ENCODE data around the gene JPH4. TPM values are rescaled to one million over a fixed set of nuclear protein-coding genes. Genes with fewer than 3 reads are reported as not detected.

The JPH4 gene
- total RNA-seq, 1 donor from 2014 or later, result 2.0 TPM

DNA sequence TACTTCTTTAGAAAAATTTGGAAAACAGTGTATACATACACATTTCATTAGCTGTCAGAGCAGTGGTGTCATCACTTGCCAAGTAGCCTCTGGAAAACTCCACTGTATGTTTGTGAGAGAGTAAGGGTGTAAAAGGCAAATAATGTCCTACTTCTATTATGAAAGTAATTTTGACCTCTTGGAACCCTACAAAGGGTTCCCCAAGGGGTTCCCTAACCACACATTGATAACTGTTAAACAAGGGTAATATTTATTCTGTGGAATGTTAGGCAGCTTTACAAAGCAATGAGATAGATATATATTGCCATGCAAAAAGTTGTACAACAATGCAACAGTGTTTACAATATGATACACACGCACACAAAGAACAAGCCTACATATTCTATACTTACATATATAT lies 38.9 kb upstream of the JPH4 start:
- Mint-ChIP-seq H3K4me3 (no peak overlapping the region), H3K9me3 (no peaks in the 10 kb centered on the region), H3K36me3 (ENCODE audit: low read depth) (no peaks in the 10 kb centered on the region), H3K4me1 (no peaks in the 10 kb centered on the region), H3K27me3 (peaks cover 14% of the 10 kb centered on the region), H3K27ac (no peak overlapping the region)
- CTCF ChIA-PET, result interaction anchor here (1.3 kb wide), 1 partner anchor 14 kb away, joined by 3 read pairs; no protein-coding TSS in a partner anchor
- TF ChIP-seq, protein P1, sequence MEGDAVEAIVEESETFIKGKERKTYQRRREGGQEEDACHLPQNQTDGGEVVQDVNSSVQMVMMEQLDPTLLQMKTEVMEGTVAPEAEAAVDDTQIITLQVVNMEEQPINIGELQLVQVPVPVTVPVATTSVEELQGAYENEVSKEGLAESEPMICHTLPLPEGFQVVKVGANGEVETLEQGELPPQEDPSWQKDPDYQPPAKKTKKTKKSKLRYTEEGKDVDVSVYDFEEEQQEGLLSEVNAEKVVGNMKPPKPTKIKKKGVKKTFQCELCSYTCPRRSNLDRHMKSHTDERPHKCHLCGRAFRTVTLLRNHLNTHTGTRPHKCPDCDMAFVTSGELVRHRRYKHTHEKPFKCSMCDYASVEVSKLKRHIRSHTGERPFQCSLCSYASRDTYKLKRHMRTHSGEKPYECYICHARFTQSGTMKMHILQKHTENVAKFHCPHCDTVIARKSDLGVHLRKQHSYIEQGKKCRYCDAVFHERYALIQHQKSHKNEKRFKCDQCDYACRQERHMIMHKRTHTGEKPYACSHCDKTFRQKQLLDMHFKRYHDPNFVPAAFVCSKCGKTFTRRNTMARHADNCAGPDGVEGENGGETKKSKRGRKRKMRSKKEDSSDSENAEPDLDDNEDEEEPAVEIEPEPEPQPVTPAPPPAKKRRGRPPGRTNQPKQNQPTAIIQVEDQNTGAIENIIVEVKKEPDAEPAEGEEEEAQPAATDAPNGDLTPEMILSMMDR (IDR thresholded peaks at IDR 0.05), result no peak
- ATAC-seq (ENCODE audit: low read depth), result no peak
- intact Hi-C loops (cut with micrococcal nuclease), result no loop called here
- POLR2A ChIA-PET, result no interaction called here
- DNase-seq, result no peak

DNA sequence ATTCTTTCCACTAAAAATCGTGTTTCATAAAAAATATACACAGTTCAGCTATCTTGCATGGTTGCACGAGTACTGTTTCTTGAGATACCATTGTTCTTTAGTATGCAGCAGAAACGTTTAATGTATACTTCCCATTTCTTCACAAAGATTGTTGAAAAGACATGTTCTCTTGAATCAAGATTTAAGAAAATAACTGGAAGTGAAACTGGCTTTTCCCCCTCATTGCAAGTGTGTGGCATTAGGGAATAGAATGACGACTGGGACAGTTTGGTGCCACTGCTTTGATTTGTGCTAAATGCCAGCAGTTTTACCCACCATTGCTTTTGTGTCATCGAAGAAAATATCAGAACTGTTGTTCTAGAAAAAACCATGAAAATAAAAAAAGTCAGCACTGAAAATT lies 37.3 kb upstream of the JPH4 start:
- TF ChIP-seq, protein P1 (IDR thresholded peaks at IDR 0.05), result no peak
- POLR2A ChIA-PET, result no interaction called here

DNA sequence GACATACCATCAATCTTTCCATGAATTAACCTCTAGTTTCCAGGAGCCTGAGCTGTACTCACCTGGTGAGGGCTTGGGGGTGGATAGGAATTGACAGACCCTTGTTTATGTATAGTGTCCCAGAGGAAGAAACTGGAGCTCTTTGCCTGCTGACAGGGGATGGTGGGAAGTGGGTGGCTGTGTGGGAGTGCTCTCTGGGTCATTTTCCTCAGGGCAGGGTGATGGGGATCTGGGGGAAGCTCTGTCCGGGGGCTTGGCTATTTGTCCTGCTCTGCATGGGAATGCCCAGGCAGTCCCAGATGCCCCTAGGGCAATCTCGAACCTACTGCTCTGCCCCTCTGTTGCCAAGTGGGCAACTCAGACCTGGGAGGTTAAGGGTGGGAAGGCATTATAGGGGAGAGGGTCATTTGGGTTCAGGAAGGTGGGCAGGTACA lies 35.8 kb upstream of the JPH4 start:
- H3K9me3 Mint-ChIP-seq, result no peaks in the 10 kb centered on the region
- intact Hi-C loops (cut with micrococcal nuclease), result no loop called here
- no peaks in the 10 kb centered on the region for H3K4me1 Mint-ChIP-seq
- POLR2A ChIA-PET, result interaction anchor here (0.5 kb wide), 1 partner anchor 192 kb away, joined by 7 read pairs; no protein-coding TSS in a partner anchor
- ATAC-seq (ENCODE audit: low read depth) (no peak), DNase-seq (no peak)
- H3K27me3 Mint-ChIP-seq, result peaks cover 12% of the 10 kb centered on the region
- no peaks in the 10 kb centered on the region for H3K36me3 Mint-ChIP-seq (ENCODE audit: low read depth)
- TF ChIP-seq, protein P1 (IDR thresholded peaks at IDR 0.05), result no peak
- CTCF ChIA-PET, result no interaction called here
- no peak overlapping the region for H3K4me3 Mint-ChIP-seq
- no peak overlapping the region for H3K27ac Mint-ChIP-seq

More for the DNA sequence above, 37.3 kb upstream of the JPH4 start:
- H3K27ac Mint-ChIP-seq, result no peak overlapping the region
- intact Hi-C loops (cut with micrococcal nuclease), result no loop called here
- CTCF ChIA-PET, result interaction anchor here (1.3 kb wide), 1 partner anchor 16 kb away, joined by 3 read pairs; no protein-coding TSS in a partner anchor
- no peak for DNase-seq
- ATAC-seq (ENCODE audit: low read depth), result no peak
- no peaks in the 10 kb centered on the region for H3K4me1 Mint-ChIP-seq
- H3K27me3 Mint-ChIP-seq, result peaks cover 15% of the 10 kb centered on the region
- no peaks in the 10 kb centered on the region for H3K36me3 Mint-ChIP-seq (ENCODE audit: low read depth)
- H3K4me3 Mint-ChIP-seq, result no peak overlapping the region
- no peaks in the 10 kb centered on the region for H3K9me3 Mint-ChIP-seq

DNA sequence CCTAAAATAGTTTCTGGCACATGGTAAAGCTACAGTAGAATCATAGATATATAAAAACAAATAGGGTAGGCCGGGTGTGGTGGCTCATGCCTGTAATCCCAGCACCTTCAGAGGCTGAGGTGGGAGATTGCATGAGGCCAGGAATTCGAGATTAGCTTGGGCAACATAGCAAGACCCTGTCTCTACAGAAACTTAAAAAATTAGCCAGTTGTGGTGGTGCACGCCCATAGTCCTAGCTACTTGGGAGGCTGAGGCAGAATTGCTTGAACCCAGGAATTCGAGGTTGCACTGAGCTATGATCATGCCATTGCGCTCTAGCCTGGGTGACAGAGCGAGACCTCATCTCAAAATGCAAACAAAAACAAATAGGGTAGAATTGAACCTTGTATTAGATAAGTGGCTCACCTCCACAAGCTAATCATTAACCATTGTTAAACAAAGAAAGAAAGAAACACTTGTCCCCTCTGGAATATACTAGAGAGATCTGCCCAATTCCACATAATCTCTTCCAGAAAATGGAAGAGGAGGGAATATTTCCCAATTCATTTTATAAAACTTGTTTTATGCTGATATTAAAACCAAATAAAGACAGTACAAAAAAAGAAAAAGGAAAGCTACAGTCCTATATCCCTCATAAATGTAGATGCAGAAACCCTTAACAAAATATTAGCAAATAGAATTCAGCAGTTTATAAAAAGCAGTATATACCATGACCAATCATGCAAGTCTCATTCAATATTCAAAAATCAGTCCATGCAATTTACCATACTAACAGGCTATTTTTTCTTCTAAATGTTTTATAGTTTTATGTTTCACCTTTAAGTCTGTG lies 34.9 kb upstream of the JPH4 start:
- Mint-ChIP-seq H3K27me3 (peaks cover 12% of the 10 kb centered on the region), H3K27ac (no peak overlapping the region), H3K4me3 (no peak overlapping the region), H3K9me3 (no peaks in the 10 kb centered on the region), H3K36me3 (ENCODE audit: low read depth) (no peaks in the 10 kb centered on the region), H3K4me1 (no peaks in the 10 kb centered on the region)
- no peak for DNase-seq
- ChIA-PET CTCF (interaction anchor here (0.6 to 1.4 kb wide), 2 partner anchors 16 to 19 kb away, joined by 3 read pairs; no protein-coding TSS in a partner anchor), POLR2A (no interaction called here)
- no peak for ATAC-seq (ENCODE audit: low read depth)
- TF ChIP-seq, protein P1 (IDR thresholded peaks at IDR 0.05), result no peak
- intact Hi-C loops (cut with micrococcal nuclease), result no loop called here

DNA sequence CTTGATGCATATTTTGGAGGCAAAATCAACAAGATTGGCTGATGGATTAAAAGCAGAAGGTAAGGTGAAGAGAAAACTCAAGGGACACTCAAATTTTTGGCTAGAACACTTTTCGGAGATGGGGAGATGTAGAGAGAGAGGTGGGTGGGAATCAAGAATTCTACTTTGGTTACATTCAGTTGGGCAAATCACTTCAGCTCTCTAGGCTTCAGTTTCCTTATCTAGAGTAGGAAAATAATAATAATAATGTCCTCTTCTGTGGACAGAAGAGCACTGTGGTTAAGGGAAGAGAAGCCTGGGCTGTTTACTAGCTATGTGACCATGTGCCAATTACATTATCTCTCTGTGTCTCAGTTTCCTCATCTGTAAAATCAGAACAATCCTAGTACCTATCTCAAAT lies 34.2 kb upstream of the JPH4 start:
- ChIA-PET POLR2A (no interaction called here), CTCF (interaction anchor here (0.6 to 1.4 kb wide), 2 partner anchors 15 to 19 kb away, joined by 3 read pairs; no protein-coding TSS in a partner anchor)
- ATAC-seq (ENCODE audit: low read depth), result no peak
- no peak for DNase-seq
- H3K36me3 Mint-ChIP-seq (ENCODE audit: low read depth), result no peaks in the 10 kb centered on the region
- TF ChIP-seq, protein P1 (IDR thresholded peaks at IDR 0.05), result no peak
- H3K9me3 Mint-ChIP-seq, result no peaks in the 10 kb centered on the region
- intact Hi-C loops (cut with micrococcal nuclease), result no loop called here
- H3K4me1 Mint-ChIP-seq, result no peaks in the 10 kb centered on the region
- H3K4me3 Mint-ChIP-seq, result no peak overlapping the region
- no peak overlapping the region for H3K27ac Mint-ChIP-seq
- H3K27me3 Mint-ChIP-seq, result peaks cover 12% of the 10 kb centered on the region

Measured in activated B cell treated with CpG ODN at 0.5 μM for 24 hours (primary cell).